ENCODE data around the gene EGLN3.
"Not testable (repeated sequence)": the region's sequence is repeated elsewhere in the genome, so short reads cannot be mapped to it uniquely, and the experiment has no call there.

The EGLN3 gene

GRCh38 chr14:33938131-33938949 lies 12.5 kb downstream of the EGLN3 start:
- DNase-seq, result peak; percentile 67

- DNase-seq, result no peak
Observed at GRCh38 chr14:33936391-33936790, 14.5 kb downstream of the EGLN3 start.

- no peak for DNase-seq
Observed at GRCh38 chr14:33934938-33935337, 15.9 kb downstream of the EGLN3 start.

GRCh38 chr14:33934043-33934750 lies 16.7 kb downstream of the EGLN3 start:
- DNase-seq, result no peak

- no peak for DNase-seq
Observed at GRCh38 chr14:33933386-33933933, 17.4 kb downstream of the EGLN3 start.

GRCh38 chr14:33932576-33933345 lies 18.1 kb downstream of the EGLN3 start:
- DNase-seq, result no peak

GRCh38 chr14:33932033-33932432 lies 18.8 kb downstream of the EGLN3 start:
- no peak for DNase-seq

- DNase-seq, result no peak
Observed at GRCh38 chr14:33931461-33931860, 19.4 kb downstream of the EGLN3 start.

- no peak for DNase-seq
Observed at GRCh38 chr14:33930439-33930838, 20.4 kb downstream of the EGLN3 start.

- DNase-seq, result no peak
Observed at GRCh38 chr14:33929799-33930408, 21.0 kb downstream of the EGLN3 start.

- DNase-seq, result no peak
Observed at GRCh38 chr14:33928895-33929294, 22.0 kb downstream of the EGLN3 start.

GRCh38 chr14:33927944-33928343 lies 22.9 kb downstream of the EGLN3 start:
- DNase-seq, result no peak

- DNase-seq, result not testable (repeated sequence)
Observed at GRCh38 chr14:33926967-33927366, 23.9 kb downstream of the EGLN3 start.

GRCh38 chr14:33925946-33926345 lies 24.9 kb downstream of the EGLN3 start:
- no peak for DNase-seq

GRCh38 chr14:33925235-33925634 lies 25.6 kb downstream of the EGLN3 start:
- DNase-seq, result no peak

GRCh38 chr14:33924566-33925100 lies 26.2 kb downstream of the EGLN3 start:
- no peak for DNase-seq

- no peak for DNase-seq
Observed at GRCh38 chr14:33922125-33922524, 28.7 kb downstream of the EGLN3 start.

- DNase-seq, result no peak
Observed at GRCh38 chr14:33918256-33918655, 32.6 kb downstream of the EGLN3 start.

- DNase-seq, result no peak
Observed at GRCh38 chr14:33917661-33918060, 33.2 kb downstream of the EGLN3 start.

- DNase-seq, result no peak
Observed at GRCh38 chr14:33916663-33917565, 34.0 kb downstream of the EGLN3 start.

- no peak for DNase-seq
Observed at GRCh38 chr14:33915682-33916081, 35.2 kb downstream of the EGLN3 start.

Measured in right kidney (tissue), 1 donor.